HG02798 (cell line): ENCODE measurements around the gene SLC25A18.

Source experiments
- ATAC-seq: cut with Tn5 transposase; IDR thresholded peaks from one replicate; pipeline ENCODE4 v1.9.1; 2021; ENCODE audit warnings: mild to moderate bottlenecking; ENCODE audit not compliant: unreplicated experiment, poor library complexity

SLC25A18 gene

GRCh38 chr22:17566776-17567175 lies 3.5 kb downstream of the SLC25A18 start:
- no peak for ATAC-seq

- no peak for ATAC-seq
Observed at GRCh38 chr22:17569971-17570511, 6.7 kb downstream of the SLC25A18 start.

GRCh38 chr22:17570851-17571631 lies 7.7 kb downstream of the SLC25A18 start:
- no peak for ATAC-seq

DNA sequence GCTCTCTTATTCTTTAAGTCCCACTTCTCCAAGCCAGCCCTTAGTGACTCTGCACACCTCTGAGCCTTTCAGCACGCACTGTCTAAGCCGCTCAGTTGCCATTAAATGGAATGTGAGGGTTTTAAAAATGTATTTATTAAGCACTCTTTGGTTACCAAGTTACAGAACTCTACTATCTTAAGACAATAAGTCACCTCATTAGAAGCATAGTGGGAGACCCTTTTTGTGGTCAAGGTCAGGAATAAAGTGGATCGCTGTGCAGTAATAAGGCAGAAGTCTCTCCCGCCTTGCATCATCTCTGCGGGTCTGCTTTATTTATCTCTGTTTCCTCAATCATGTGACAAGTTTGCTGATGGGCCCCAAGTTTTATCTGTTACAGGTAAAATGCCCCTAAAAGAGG lies 11.9 kb downstream of the SLC25A18 start:
- ATAC-seq = no peak

GRCh38 chr22:17575681-17576080 lies 12.4 kb downstream of the SLC25A18 start:
- ATAC-seq = no peak

DNA sequence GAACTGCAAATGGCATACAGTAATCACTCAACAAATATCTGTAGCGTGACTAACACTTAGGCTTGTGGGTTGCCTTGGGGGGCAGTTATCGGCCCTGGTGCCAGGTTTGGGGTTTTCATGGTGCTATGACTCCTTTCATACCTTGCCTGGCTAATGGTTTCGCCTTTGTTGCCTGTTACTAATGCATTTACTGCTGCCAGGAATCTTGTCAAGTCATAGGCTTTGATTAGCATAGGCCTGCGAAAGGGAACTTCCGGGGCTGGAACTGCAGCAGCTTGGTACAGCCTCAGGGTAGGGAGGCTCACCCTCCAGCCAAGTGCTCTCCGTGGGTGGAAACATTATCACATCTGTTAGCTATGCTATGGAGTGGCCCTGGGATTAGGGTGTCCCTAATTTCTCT lies 13.2 kb downstream of the SLC25A18 start:
- ATAC-seq = no peak

DNA sequence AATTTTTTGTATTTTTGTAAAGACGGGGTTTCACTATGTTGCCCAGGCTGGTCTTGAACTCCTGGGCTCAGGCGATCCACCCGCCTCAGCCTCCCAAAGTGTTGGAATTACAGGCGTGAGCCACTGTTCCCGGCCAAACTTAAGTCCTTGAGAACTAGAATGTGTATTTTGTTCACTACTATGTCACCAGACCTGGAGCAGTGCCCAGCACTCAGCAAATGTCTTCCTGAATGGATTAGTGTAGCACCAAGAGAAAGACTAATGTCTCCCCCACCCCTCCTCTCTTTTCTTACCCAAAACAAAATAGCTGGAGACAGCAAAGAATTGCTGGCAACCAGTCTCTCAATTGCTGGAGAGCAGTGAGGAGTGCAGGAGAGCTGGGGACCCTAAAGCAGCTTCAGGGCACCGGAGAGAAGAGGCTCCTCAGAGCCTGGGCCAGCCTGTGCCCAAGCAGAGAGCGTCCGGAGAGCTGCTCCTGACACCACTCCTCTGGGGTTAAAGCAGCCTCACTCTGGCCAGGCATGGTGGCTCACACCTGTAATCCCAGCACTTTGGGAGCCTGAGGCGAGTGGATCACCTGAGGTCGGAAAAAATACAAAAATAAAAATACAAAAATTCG lies 14.9 kb downstream of the SLC25A18 start:
- ATAC-seq = no peak

DNA sequence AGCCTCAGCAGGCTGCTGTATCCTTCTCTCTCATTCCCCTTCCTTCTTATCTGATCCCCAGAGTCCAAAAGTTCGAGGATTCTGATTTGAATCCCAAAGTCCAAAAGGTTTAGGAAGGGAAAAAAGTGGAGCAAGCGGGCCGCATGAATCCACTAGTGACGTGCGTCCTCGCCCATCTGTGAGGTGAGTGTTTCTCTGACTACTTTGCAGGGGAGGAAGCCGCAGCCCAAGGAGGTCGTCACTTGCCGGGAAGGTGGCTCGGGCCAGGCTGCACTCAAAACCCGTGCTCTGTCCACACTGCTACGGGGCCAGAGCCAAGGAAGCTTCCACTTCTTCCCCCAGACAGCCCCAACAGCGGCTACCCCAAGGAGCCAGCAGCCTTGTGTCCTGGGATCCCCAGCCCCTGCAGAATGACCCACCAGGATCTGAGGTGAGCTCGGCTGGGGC lies 16.3 kb downstream of the SLC25A18 start:
- ATAC-seq = no peak

GRCh38 chr22:17580441-17581031 lies 17.2 kb downstream of the SLC25A18 start:
- no peak for ATAC-seq

DNA sequence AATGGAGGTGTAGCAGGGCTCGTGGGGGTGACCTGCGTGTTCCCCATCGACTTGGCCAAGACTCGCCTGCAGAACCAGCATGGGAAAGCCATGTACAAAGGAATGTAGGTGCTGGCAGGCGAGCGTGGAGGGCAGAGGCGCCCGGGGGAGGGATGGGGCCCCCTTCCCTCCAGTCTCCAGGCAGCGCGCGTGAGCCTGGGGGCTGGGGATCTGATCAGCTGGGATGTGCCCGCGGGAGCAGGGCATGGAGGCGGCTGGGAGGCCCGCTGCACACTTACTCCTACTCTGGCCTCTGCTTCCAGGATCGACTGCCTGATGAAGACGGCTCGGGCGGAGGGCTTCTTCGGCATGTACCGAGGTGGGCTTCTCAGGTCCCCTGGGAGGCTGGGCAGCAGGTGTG lies 17.8 kb downstream of the SLC25A18 start:
- no peak for ATAC-seq

- no peak for ATAC-seq
Observed at GRCh38 chr22:17581631-17582030, 18.3 kb downstream of the SLC25A18 start.

DNA sequence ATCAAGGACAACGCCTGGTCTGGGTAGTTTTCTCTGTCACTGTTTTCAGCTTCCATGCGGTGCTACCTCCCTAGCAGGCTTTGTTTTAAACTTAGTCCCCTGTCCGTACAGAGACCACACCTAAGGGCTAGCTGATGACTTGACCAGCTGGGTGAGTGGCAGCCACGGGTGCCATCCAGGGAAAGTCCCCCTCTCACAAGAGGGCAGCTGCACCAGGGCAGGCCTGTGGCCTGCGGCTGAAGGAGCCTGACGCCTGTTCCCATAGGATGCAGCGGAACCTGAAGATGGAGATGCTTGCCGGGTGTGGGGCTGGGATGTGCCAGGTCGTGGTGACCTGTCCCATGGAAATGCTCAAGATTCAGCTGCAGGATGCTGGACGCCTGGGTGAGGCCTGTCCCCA lies 19.9 kb downstream of the SLC25A18 start:
- ATAC-seq = no peak

DNA sequence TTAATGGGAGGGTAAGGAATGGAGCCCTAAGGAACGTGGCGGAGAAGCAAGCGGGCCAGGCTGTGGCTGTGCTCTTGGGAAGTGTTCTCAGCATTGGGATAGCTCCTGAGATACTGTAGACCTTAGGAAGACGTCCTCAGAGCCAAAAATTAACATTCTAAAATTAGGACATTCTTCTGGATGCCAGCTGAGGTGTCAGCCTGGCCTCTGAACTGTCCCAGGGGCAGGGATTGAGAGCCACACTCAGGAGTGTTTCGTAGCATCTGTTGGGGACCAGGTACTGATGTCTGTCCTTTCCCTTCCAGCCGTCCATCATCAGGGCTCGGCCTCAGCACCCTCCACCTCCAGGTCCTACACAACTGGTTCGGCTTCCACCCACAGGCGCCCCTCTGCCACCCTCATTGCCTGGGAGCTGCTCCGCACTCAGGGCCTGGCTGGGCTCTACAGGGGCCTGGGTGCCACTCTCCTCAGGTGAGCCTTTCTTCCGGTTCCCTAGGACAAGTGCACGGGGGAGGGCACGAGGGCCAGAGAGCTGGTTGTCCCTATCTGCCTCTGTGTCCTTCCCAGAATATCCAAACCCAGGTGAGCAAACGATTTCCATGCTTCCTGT lies 23.6 kb downstream of the SLC25A18 start:
- ATAC-seq = no peak

GRCh38 chr22:17587629-17588028 lies 24.3 kb downstream of the SLC25A18 start:
- ATAC-seq = no peak

GRCh38 chr22:17588606-17589005 lies 25.3 kb downstream of the SLC25A18 start:
- ATAC-seq = no peak

DNA sequence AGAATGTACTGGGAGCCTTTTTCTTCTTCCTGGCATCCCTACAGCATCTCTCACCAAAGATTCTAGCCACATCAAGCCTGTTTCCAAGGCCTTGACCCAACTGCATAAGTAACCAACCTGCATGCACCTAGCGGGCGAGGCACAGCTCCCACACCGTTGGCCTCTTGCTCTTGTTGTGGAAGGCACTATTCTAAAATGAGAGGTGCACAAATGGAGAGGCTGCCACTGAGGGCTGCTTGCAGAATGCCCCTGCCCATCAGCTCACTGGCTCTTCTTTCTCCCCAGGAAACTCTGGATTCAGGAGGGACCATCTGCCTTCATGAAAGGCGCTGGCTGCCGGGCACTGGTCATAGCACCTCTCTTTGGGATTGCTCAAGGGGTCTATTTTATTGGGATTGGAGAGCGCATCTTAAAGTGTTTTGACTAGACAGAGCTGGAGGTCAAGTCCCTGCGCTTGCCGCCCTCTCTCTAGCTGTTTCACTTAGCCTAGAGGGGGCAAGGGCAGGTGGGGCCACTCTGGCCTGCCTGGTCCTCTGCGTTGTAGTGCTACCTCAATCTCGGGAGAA lies 26.6 kb downstream of the SLC25A18 start:
- no peak for ATAC-seq

DNA sequence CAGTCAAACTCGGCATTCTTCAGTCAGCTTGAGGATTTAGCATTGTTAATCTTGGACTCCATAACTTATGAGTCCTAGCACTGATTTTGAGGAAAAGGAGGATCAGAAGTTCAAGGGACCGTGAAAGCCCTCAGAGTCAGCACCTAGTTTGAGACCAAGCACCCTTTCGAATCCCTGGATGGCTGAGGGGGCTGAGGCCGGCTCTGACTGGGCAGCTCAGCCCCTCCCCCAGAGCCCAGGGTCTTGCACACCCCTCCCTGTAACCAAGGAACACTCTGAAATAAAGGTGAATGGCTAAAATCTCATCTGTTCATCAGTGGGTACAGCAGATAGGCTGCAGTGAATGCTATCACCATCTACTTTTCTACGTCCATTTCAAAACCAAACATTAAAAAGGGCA lies 27.3 kb downstream of the SLC25A18 start:
- ATAC-seq = no peak

DNA sequence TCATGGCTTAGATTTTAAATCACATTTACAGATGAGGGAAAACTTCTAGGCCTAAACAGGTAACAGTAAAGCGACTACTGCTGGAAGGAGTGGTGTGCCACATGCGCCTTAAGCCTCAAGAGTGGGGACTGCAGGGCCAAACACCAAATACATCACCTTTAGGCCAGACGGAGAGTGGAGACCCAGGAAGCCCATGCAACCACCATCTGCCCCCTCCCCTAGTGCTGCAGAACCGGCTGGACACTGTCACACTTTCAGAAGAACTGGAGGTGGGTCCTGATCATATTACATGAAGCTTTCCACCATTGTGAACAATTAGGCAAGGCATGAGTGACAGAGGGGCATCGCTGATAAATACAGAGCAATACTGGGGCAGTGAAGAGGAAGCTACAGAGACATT lies 28.9 kb downstream of the SLC25A18 start:
- no peak for ATAC-seq

DNA sequence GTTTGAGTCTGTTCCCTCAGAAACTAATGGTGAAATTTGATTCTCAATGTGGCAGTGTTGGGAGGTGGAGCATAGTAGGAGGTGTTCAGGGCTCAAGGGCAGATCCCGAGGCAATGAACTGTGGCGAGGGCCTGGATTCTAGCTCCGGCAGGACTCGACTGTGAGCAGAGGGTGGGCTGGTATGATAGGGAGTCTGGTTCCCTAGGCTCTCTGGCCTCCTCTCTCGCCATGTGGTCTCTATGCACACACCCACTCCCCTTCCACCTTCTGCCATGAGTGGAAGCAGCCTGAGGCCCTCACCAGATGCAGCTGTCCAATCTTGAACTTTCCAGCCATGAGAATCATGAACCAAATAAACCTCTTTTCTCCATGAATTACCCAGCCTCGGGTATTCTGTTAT lies 32.9 kb downstream of the SLC25A18 start:
- ATAC-seq = no peak

DNA sequence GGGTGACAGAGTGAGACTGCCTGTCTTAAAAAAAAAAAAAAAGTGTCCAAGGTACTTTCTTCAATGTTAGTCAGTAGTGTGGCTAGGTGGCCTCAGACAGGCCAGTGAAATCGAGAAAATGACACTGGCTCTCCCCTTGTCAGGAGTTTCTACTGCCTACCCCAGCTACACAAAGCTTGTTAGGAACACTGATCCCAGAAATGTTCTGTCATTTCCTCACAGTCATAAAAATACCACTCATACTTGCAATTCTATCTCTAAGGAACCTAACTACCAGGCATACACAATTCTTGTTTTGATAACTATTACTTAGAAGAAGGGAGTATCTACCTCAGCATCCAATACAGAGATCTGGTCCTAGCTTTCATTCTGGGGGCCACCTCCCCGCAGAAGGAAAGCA lies 33.9 kb downstream of the SLC25A18 start:
- ATAC-seq = no peak

- no peak for ATAC-seq
Observed at GRCh38 chr22:17598318-17598717, 35.0 kb downstream of the SLC25A18 start.
